HEK293T (cell line): Measurements from ENCODE around the gene NIPAL1.

Source experiments
- CTCF ChIA-PET: fragments of 350-600 bp; formaldehyde crosslinking; extraction: SDS; loops from one replicate; lab custom pipeline; 2021; ENCODE audit warnings: antibody characterized with exemption, inconsistent platforms; lab: Yijun Ruan, JAX
- POLR2A ChIA-PET: fragments of 350-600 bp; formaldehyde crosslinking; extraction: SDS; loops from one replicate; lab custom pipeline; 2020; ENCODE audit warnings: antibody characterized with exemption, inconsistent platforms; lab: Yijun Ruan, JAX
- DNase-seq: peaks from one replicate; pipeline ENCODE4 v3.0.0; 2012; ENCODE audit warnings: mixed read lengths; ENCODE audit errors: extremely low spot score
- ARNT ChIP-seq: fragments of 450-650 bp; IDR thresholded peaks from 2 replicates; pipeline ENCODE4 v1.6.1; 2017; ENCODE audit warnings: mild to moderate bottlenecking
- BHLHE40 ChIP-seq: fragments of 450-650 bp; IDR thresholded peaks from 2 replicates; pipeline ENCODE4 v1.6.1; 2016; ENCODE audit warnings: mild to moderate bottlenecking, moderate library complexity, borderline replicate concordance
- CTBP1 ChIP-seq: fragments of 450-650 bp; IDR thresholded peaks from 2 replicates; pipeline ENCODE4 v1.6.1; 2016; ENCODE audit warnings: borderline replicate concordance
- ELF4 ChIP-seq: fragments of 450-650 bp; IDR thresholded peaks from 2 replicates; pipeline ENCODE4 v1.6.1; 2017; ENCODE audit warnings: antibody characterized with exemption
- FOXA1 ChIP-seq: fragments of 450-650 bp; IDR thresholded peaks from 2 replicates; pipeline ENCODE4 v1.6.1; 2016; ENCODE audit warnings: mild to moderate bottlenecking
- FOXK2 ChIP-seq: fragments of 450-650 bp; IDR thresholded peaks from 2 replicates; pipeline ENCODE4 v1.6.1; 2016; ENCODE audit warnings: mild to moderate bottlenecking
- FOXM1 ChIP-seq: fragments of 450-650 bp; IDR thresholded peaks from 2 replicates; pipeline ENCODE4 v1.6.1; 2017; ENCODE audit warnings: mild to moderate bottlenecking, borderline replicate concordance
- HDGF ChIP-seq: fragments of 450-650 bp; IDR thresholded peaks from 2 replicates; pipeline ENCODE4 v1.6.1; 2017; ENCODE audit warnings: antibody characterized with exemption, borderline replicate concordance
- L3MBTL2 ChIP-seq: fragments of 450-650 bp; conservative IDR thresholded peaks from 2 replicates; pipeline ENCODE4 v1.6.1; 2016; ENCODE audit warnings: mild to moderate bottlenecking
- LEF1 ChIP-seq: fragments of 450-650 bp; IDR thresholded peaks from 2 replicates; pipeline ENCODE4 v1.6.1; 2017; ENCODE audit warnings: mild to moderate bottlenecking, borderline replicate concordance
- NFRKB ChIP-seq: fragments of 450-650 bp; IDR thresholded peaks from 2 replicates; pipeline ENCODE4 v1.6.1; 2016; ENCODE audit warnings: mild to moderate bottlenecking, moderate library complexity
- PKNOX1 ChIP-seq: fragments of 450-650 bp; IDR thresholded peaks from 2 replicates; pipeline ENCODE4 v1.6.1; 2016
- SP1 ChIP-seq: fragments of 450-650 bp; IDR thresholded peaks from 2 replicates; pipeline ENCODE4 v1.6.1; 2017
- SUZ12 ChIP-seq: fragments of 450-650 bp; IDR thresholded peaks from 2 replicates; pipeline ENCODE4 v1.6.1; 2016; ENCODE audit warnings: mild to moderate bottlenecking
- TARDBP ChIP-seq: fragments of 450-650 bp; IDR thresholded peaks from 2 replicates; pipeline ENCODE4 v1.6.1; 2016
- ZNF384 ChIP-seq: fragments of 450-650 bp; IDR thresholded peaks from 2 replicates; pipeline ENCODE4 v1.6.1; 2016

The NIPAL1 gene

GRCh38 chr4:48015216-48015615, 1.4 kb upstream of the NIPAL1 start:
- POLR2A ChIA-PET: no interaction called here
- TF ChIP-seq L3MBTL2 (no peak), FOXK2 (no peak), PKNOX1 (no peak), ARNT (no peak), NFRKB (no peak), TARDBP (no peak), SUZ12 (no peak), SP1 (no peak), CTBP1 (no peak), FOXM1 (no peak), ZNF384 (no peak), FOXA1 (no peak), BHLHE40 (no peak), ELF4 (no peak), LEF1 (no peak), HDGF (no peak)
- CTCF ChIA-PET: no interaction called here
- no peak for DNase-seq

- POLR2A ChIA-PET: no interaction called here
Measured at GRCh38 chr4:48015678-48016077, 894 bp upstream of the NIPAL1 start.

GRCh38 chr4:48017108-48017571, 568 bp downstream of the NIPAL1 start:
- ChIA-PET POLR2A (no interaction called here), CTCF (no interaction called here)
- TF ChIP-seq SP1 (no peak), ARNT (no peak), NFRKB (no peak), ZNF384 (no peak), BHLHE40 (no peak), FOXA1 (no peak), FOXM1 (no peak), HDGF (no peak), L3MBTL2 (no peak; the same call in 1 of the 2 replicates), CTBP1 (no peak), LEF1 (no peak), FOXK2 (no peak), SUZ12 (no peak), TARDBP (no peak), ELF4 (no peak), PKNOX1 (no peak)
- DNase-seq: peak; percentile 42

More at GRCh38 chr4:48015678-48016077, 894 bp upstream of the NIPAL1 start:
- TF ChIP-seq LEF1: no peak
- TF ChIP-seq TARDBP: no peak
- TF ChIP-seq NFRKB: no peak
- TF ChIP-seq FOXA1: no peak
- TF ChIP-seq L3MBTL2: no peak
- no peak for TF ChIP-seq ZNF384
- TF ChIP-seq CTBP1: no peak
- no peak for TF ChIP-seq ARNT
- TF ChIP-seq HDGF: no peak
- no peak for TF ChIP-seq BHLHE40
- no peak for TF ChIP-seq FOXK2
- no peak for TF ChIP-seq FOXM1
- TF ChIP-seq SUZ12: no peak
- no peak for TF ChIP-seq ELF4
- no peak for TF ChIP-seq PKNOX1
- TF ChIP-seq SP1: no peak
- CTCF ChIA-PET: no interaction called here
- no peak for DNase-seq

GRCh38 chr4:48018112-48018511, 1.5 kb downstream of the NIPAL1 start:
- CTCF ChIA-PET: interaction anchor here (1.1 kb wide), 1 partner anchor 16 kb away, joined by 3 read pairs; no protein-coding TSS in a partner anchor
- DNase-seq: no peak
- TF ChIP-seq HDGF: no peak
- TF ChIP-seq PKNOX1: no peak
- no peak for TF ChIP-seq NFRKB
- no peak for TF ChIP-seq ELF4
- TF ChIP-seq ARNT: no peak
- POLR2A ChIA-PET: no interaction called here

- ChIA-PET POLR2A (no interaction called here), CTCF (no interaction called here)
- TF ChIP-seq SUZ12: no peak
- TF ChIP-seq FOXA1: no peak
- TF ChIP-seq HDGF: no peak
- no peak for TF ChIP-seq CTBP1
- TF ChIP-seq TARDBP: no peak
- no peak for TF ChIP-seq BHLHE40
- no peak for TF ChIP-seq LEF1
- TF ChIP-seq ELF4: no peak
- no peak for TF ChIP-seq SP1
- TF ChIP-seq PKNOX1: no peak
- DNase-seq: no peak
Measured at GRCh38 chr4:48021100-48021499, 4.5 kb downstream of the NIPAL1 start.
